COLO829 (cell line): Measurements from ENCODE around the gene ZBTB16.

Experiments used
- DNase-seq: peaks from one replicate; pipeline ENCODE4 v3.0.0; 2012; ENCODE audit warnings: low spot score

Gene ZBTB16

DNA sequence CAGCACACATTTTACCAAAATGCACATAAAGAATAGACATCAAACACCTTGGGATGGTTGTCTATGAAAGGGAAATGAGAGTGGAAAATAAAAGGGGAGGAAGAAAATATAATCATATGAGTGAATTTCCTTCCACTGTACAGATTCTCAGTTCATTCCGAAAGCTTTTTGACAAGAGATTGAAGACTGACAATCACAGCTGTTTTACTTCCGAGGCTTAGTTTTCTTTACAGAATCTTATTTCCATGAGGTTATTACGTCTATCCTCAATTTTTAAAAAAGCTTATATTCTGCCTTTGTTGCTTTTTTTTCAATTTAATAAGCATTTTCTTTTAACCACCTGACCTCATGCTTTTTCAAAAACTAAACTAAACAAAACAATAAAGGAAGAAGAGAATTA is 223.9 kb downstream of the ZBTB16 start:
- no peak for DNase-seq

DNA sequence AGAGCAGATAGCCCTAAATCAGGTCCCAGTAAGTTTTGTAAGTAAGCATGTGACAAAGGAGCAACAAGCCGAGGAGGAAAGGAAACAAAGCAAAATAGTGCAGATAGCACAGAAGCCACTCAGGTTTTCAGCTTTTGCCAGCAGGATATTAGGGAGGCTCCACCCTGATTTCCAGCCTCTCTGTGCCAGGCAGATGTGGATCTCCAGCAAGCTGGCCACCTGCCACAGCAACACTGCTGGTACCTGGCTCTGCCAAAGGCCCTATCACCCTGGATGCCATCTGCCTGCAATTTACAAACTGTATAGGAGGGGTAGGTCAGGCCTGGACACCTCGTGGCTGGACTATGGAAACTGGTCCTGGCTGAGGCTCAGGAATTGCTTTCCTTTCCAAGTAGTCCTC is 224.5 kb downstream of the ZBTB16 start:
- no peak for DNase-seq

DNA sequence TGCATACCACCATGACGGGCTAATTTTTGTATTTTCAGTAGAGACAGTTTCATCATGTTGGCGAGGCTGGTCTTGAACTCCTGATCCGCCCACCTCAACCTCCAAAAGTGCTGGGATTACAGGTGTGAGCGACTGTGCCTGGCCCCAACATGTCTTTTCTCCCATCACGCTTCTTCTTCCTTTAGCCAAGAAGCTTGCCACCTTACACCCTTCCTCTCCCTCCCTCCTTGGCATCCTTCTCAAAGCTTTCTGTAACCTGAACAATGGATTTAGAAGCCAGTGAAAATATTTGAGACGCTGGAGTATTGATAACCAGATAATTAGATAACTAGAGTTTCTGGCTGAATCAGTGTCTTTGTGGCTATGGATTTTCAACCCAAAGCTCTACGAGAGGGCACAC is 225.4 kb downstream of the ZBTB16 start:
- no peak for DNase-seq

- DNase-seq: no peak
Measured at GRCh38 chr11:114285599-114285998, 226.1 kb downstream of the ZBTB16 start.

- DNase-seq: no peak
Measured at GRCh38 chr11:114286229-114286628, 226.7 kb downstream of the ZBTB16 start.

GRCh38 chr11:114287154-114287553 is 227.6 kb downstream of the ZBTB16 start:
- no peak for DNase-seq

DNA sequence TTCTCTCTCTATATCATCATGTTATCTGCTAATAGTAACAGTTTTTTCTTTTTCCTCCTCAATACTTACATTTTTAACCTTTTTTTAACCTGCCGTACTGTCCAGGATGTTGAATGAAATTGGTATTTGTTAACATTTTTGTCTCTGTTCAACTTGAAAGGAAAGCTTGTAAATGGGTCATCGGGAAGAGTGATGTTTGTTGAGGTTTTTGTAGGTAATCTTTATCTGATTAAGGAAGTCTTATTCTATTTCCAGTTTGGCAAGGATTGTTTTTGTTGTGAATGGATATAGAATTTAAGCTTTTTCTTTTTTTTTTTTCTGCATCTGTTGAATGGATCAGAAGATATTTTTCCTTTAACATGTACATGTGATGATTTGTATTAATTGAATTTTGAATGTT is 228.6 kb downstream of the ZBTB16 start:
- DNase-seq: no peak

GRCh38 chr11:114289779-114290178 is 230.3 kb downstream of the ZBTB16 start:
- DNase-seq: no peak

DNA sequence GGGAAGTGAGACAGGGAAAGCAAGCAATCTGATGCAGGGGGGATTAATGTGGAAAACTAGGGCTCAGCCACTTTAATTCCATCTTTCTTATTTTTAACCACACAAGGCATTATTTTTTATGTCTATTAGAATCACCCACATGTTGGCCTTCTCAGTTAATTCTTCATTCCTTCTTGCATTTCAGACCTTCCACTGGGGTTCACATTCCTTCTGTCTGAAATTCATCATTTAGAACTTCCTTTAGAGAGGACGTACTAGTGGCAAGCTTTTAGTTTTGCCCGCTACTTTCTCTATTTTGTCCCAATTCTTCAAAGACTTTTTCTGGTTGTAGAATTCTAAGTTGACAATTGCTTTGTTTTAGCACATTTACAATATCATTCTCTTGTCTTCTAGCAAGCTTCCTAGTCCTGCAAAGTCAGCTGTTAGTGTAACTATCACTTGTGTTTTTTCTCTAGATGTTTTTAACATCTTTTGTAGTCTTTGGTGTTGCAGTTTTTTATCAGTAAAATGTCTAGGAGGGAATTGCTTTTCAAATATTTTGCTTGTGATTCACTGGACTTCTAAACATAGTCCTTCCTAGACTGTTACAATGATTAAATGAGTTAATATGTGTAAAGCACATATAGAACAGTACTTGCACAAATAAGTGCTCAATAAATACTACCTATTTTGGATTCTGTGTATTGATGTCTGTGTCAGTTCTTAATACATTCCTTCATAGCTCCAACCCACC is 231.2 kb downstream of the ZBTB16 start:
- DNase-seq: no peak

GRCh38 chr11:114291381-114291780 is 231.9 kb downstream of the ZBTB16 start:
- DNase-seq: no peak

DNA sequence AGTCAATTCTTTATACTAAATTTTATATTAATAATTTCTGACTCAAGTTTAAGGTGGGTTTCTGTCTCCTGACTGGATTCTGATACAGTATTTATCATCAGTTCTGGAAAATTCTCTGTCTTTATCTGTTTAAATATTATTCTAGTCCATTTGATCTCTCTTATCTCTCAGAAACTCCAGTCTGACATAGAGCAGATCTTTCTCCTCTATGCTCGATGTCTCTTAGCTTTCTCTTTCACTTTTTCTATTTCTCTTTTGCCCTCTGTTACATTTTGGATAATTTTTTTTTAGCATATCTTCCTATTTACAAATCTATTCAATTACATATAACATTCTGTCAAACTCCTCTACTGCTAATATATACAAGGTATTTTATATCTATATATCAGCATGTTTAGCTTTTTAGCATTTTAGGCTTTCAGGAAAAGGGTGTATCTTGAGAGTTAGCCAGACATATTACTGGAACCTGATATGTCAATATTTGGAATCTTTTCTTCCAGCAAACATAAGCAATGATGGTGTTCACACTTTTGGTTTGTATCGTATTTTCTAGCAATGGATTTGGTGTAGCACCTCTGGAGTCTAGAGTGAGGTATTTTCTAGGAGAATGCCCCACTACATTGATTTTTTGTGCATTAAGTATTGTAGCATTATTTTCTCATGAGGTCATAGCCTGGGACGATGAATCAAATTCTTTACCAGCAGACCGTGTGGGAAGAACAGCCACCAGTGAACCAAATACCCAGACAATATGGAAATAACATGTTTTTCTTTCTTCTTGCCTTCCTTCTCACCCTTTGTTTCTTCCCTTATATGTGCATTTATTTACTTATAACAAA is 232.6 kb downstream of the ZBTB16 start:
- DNase-seq: no peak

DNA sequence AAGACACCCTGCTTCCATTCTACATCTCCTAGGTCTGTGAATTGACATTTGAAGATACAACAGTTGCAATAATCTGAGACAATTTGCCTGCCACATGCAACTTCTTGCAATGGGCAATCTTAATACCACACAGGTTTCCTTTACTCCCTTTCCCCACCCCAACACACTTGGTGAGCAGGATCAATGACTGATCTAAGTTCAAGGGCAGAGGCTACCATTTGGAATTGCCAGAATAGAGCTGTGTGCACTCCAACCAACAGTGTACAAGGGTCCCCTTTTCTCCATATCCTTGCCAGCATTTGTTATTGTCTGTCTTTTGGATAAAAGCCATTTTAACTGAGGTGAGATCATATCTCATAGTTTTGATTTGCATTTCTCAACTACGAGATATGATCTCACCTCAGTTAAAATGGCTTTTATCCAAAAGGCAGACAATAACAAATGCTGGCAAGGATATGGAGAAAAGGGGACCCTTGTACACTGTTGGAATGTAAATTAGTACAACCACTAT is 233.7 kb downstream of the ZBTB16 start:
- no peak for DNase-seq

DNA sequence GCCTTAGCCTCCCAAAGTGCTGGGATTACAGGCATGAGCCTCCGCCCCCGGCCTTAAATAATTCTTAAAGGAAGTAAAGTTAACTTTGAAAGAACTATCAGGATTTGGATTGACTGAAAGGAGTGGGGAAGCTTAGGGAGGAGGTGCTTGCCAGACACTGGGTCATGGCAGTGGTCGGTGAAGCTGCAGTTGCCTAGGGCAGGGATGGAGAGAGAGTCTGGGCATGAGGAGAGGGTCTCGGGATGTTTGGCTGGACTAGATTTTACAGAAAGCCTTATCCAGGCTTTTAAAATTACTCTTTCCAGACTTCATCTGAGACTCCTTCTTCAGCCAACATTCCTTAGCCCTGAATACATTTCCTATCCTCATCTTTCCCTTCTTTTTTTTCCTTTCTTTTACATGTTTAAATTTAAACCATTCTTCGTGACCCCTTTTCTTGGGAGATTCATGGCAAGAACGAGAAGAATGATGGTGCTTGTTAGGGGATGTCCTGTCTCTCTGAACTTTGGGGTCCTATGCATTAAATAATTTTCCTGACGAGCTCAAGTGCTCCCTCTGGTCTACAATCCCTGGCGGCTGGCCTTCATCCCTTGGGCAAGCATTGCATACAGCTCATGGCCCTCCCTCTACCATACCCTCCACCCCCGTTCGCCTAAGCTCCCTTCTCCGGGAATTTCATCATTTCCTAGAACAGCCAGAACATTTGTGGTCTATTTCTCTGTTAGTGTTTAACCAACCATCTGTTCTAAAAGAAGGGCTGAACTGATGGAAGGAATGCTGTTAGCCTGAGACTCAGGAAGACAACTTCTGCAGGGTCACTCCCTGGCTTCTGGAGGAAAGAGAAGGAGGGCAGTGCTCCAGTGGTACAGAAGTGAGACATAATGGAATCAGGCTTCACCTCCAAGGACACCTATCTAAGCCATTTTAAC is 236.4 kb downstream of the ZBTB16 start, which contains the start of gene NNMT:
NNMT (plus strand) TSS at position 724 of the 929 bp plus-strand sequence; CDS start at position 882, 158 bp downstream.
- DNase-seq: no peak

DNA sequence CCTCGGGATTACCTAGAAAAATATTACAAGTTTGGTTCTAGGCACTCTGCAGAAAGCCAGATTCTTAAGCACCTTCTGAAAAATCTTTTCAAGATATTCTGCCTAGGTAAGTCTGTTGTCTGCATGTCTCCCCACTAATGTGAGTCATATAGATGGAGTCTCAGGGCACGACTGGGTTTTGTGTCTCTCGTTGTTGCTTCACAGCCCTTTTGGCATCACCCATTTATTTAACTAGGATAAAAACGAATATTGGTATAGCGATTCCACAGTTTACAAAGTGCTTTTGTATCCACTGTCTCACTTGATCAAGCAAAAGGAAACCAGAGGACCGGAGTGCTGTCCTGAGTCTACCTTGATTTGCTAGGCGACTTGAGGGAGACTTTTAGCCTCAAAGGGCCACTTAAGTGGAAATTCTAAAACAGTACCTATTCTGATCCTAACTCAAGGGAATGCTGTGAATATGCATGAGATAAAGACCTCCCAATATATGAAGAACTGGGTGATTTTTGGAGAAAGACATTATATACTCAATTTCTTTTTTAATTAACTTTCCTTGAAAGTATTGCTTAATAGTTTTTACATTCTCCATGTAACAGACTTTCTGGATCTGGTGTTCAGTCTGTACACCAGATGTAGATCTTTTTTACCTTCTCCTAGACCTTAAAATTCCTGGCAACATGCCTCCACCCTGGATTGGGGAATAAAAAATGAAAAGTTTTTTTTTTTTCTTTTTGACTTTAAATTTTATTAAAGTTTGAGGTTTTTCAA is 237.3 kb downstream of the ZBTB16 start:
- DNase-seq: no peak

DNA sequence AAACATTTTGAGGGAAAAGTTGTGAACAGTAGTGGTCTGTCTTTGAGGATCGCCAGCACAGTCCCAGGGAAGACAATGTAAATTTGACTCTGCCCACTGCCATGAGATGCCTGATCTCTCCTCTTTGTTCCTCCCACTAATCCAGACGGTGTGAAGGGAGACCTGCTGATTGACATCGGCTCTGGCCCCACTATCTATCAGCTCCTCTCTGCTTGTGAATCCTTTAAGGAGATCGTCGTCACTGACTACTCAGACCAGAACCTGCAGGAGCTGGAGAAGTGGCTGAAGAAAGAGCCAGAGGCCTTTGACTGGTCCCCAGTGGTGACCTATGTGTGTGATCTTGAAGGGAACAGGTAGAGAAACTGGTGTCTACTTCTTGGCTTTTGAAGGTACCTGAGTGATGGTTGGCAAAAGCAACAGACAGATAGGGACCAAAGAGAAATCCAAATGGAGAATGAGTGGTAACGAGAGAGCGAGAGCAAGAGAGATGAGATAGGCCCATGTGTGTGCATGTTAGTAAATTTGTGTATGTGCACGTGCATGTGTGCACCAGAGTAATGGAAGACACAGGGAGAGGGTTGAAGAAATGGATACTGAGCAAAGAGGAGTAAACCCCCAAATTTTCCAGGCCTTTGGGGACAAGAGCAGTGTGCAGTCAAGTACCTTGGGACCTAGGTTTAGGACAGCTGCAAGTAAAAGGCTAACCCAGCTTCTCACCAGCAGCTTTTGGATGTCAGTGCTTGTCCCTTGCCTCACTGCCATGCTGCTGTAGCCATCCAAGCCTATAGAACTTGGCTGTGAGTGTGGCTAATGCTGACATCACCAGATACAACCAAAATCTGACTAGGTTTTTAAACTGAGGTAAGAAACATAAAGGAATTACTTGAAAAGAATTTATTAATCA is 238.5 kb downstream of the ZBTB16 start:
- DNase-seq: no peak

DNA sequence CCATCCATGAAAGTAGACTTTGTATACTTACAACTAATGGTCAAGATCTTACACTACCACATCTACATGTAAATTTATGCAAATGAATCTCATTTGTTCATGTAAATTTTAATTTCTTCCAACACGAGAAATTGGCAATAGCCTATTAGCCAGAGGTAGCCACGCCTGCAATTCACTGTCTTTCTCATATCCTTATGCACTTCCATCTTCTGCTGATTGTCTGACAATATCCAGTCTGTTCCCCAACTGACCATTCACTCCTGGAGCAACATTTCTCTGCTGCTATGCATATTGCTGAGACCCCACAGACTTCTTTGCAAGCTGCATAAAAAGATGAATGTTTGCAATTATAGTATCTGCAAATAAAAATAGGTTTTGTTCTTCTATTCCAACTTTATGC is 239.2 kb downstream of the ZBTB16 start:
- DNase-seq: no peak
